WTC11 (cell line): ENCODE measurements around the gene OTUD6A. TPM values are rescaled to one million over a fixed set of nuclear protein-coding genes. Genes with fewer than 3 reads are reported as not detected.

Experiments used
- ATAC-seq: fragments of 200-7000 bp; cut with Tn5 transposase; 2 replicates; pipeline ENCODE4 v1.10.0; 2021; ENCODE audit warnings: mild to moderate bottlenecking, moderate library complexity
- CTCF ChIA-PET: fragments of 300-600 bp; sonication (Branson Sonifier 250); formaldehyde crosslinking; loops from one replicate; lab custom pipeline; 2021; ENCODE audit warnings: antibody characterized with exemption; lab: Charles Lee
- POLR2A ChIA-PET: fragments of 350-600 bp; sonication (Branson Sonifier 250); formaldehyde crosslinking; loops from one replicate; lab custom pipeline; 2021; ENCODE audit warnings: antibody characterized with exemption; lab: Charles Lee
- DNase-seq: peaks from one replicate; pipeline ENCODE4 v3.0.0; 2021; ENCODE audit warnings: low spot score
- H3K27ac Mint-ChIP-seq: 2 replicates; pipeline ENCODE4 v1.8.0; 2021; ENCODE audit warnings: mixed read lengths
- H3K27me3 Mint-ChIP-seq: 2 replicates; pipeline ENCODE4 v1.8.0; 2021; ENCODE audit warnings: low read depth, mild to moderate bottlenecking, moderate library complexity, mixed read lengths
- H3K36me3 Mint-ChIP-seq: 2 replicates; pipeline ENCODE4 v1.8.0; 2021; ENCODE audit warnings: mixed read lengths
- H3K4me1 Mint-ChIP-seq: 2 replicates; pipeline ENCODE4 v1.8.0; 2022; ENCODE audit warnings: mixed read lengths
- H3K4me3 Mint-ChIP-seq: 2 replicates; pipeline ENCODE4 v1.8.0; 2021; ENCODE audit warnings: mild to moderate bottlenecking, moderate library complexity, mixed read lengths
- H3K9me3 Mint-ChIP-seq: 2 replicates; pipeline ENCODE4 v1.8.0; 2021; ENCODE audit warnings: mixed read lengths
- CBFB ChIP-seq: sonication (generic); formaldehyde crosslinking; IDR thresholded peaks from 2 replicates; pipeline ENCODE4 v1.8.1; 2022; ENCODE audit warnings: mild to moderate bottlenecking, low read depth, missing genetic modification reagents
- GABPB1 ChIP-seq: sonication (generic); formaldehyde crosslinking; IDR thresholded peaks from 2 replicates; pipeline ENCODE4 v1.8.1; 2023; ENCODE audit warnings: mild to moderate bottlenecking, missing genetic modification reagents
- HMGA2 ChIP-seq: fragments of 250-450 bp; sonication (Bioruptor Pico); IDR thresholded peaks from 2 replicates; pipeline ENCODE4 v1.4.0; 2021; ENCODE audit warnings: mild to moderate bottlenecking, moderate library complexity
- MYBL2 ChIP-seq: sonication (generic); formaldehyde crosslinking; IDR thresholded peaks from 2 replicates; pipeline ENCODE4 v1.8.1; 2023; ENCODE audit warnings: mild to moderate bottlenecking, moderate library complexity, missing genetic modification reagents
- PRRX2 ChIP-seq: fragments of 250-450 bp; sonication (Bioruptor Pico); IDR thresholded peaks from 2 replicates; pipeline ENCODE4 v1.8.0; 2021; ENCODE audit warnings: mild to moderate bottlenecking
- RELA ChIP-seq: sonication (generic); formaldehyde crosslinking; IDR thresholded peaks from 2 replicates; pipeline ENCODE4 v1.8.1; 2022; ENCODE audit warnings: missing genetic modification reagents, mild to moderate bottlenecking, borderline replicate concordance
- TEAD4 ChIP-seq: sonication (generic); formaldehyde crosslinking; IDR thresholded peaks from 2 replicates; pipeline ENCODE4 v1.8.0; 2022; ENCODE audit warnings: mild to moderate bottlenecking, missing genetic modification reagents
- TP53 ChIP-seq: sonication (generic); formaldehyde crosslinking; IDR thresholded peaks from 2 replicates; pipeline ENCODE4 v1.8.1; 2023; ENCODE audit warnings: mild to moderate bottlenecking, missing genetic modification reagents
- ZNF138 ChIP-seq: sonication (generic); formaldehyde crosslinking; conservative IDR thresholded peaks from 2 replicates; pipeline ENCODE4 v1.8.1; 2022; ENCODE audit warnings: mild to moderate bottlenecking, moderate library complexity, missing genetic modification reagents
- total RNA-seq: library from RNA; stranded (reverse); gene quantifications from 3 replicates; pipeline ENCODE4 v1.2.3, GENCODE V29; 2021
- TF ChIP-seq, protein P1 (sequence below): fragments of 250-450 bp; sonication (Bioruptor Pico); conservative IDR thresholded peaks from 2 replicates; pipeline ENCODE4 v1.9.0; 2021; ENCODE audit warnings: mild to moderate bottlenecking
- TF ChIP-seq, protein P2 (sequence below): fragments of 200-600 bp; IDR thresholded peaks from 2 replicates; pipeline ENCODE4 v1.8.0; 2022; ENCODE audit warnings: antibody characterized with exemption
- TF ChIP-seq, protein P3 (sequence below): sonication (generic); formaldehyde crosslinking; IDR thresholded peaks from 2 replicates; pipeline ENCODE4 v1.8.1; 2022; ENCODE audit warnings: low read depth, missing genetic modification reagents, borderline replicate concordance
- TF ChIP-seq, protein P4 (sequence below): sonication (generic); formaldehyde crosslinking; IDR thresholded peaks from 2 replicates; pipeline ENCODE4 v1.8.1; 2023; ENCODE audit warnings: mild to moderate bottlenecking, missing genetic modification reagents, moderate library complexity
- TF ChIP-seq, protein P5 (sequence below): fragments of 250-450 bp; sonication (Bioruptor Pico); IDR thresholded peaks from 2 replicates; pipeline ENCODE4 v1.8.0; 2021; ENCODE audit warnings: mild to moderate bottlenecking
- TF ChIP-seq, protein P6 (sequence below): fragments of 250-450 bp; sonication (Bioruptor Pico); IDR thresholded peaks from 2 replicates; pipeline ENCODE4 v2.1.2; 2022; ENCODE audit warnings: mild to moderate bottlenecking, moderate library complexity

OTUD6A gene
- total RNA-seq, 1 experiment from 2014 or later: 0.13 TPM

DNA sequence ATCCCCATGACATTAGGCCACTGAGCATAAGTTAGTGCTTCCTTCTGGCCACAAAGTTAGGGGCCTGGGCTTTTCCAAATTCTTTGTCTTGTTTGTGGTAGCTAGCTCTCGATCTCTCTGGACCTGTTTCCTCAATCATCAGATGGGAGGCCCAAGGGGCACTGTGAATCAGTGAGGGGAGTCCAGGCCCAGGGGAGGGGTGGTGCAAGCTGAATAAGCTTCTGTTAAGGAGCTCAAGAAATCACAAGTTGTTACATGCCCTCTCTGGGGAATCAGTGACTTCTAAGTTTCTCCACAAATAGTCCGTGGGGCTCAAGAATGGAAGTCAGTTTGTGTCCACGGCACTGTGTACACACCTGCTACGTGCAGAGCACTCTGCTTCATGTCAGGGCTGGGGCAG is 27.6 kb upstream of the OTUD6A start:
- no peak overlapping the region for H3K27ac Mint-ChIP-seq
- CTCF ChIA-PET: interaction anchor here (0.9 to 3.5 kb wide), 2 partner anchors 62 to 99 kb away, joined by 4 to 61 read pairs; partner anchors contain the start of gene IGBP1

DNA sequence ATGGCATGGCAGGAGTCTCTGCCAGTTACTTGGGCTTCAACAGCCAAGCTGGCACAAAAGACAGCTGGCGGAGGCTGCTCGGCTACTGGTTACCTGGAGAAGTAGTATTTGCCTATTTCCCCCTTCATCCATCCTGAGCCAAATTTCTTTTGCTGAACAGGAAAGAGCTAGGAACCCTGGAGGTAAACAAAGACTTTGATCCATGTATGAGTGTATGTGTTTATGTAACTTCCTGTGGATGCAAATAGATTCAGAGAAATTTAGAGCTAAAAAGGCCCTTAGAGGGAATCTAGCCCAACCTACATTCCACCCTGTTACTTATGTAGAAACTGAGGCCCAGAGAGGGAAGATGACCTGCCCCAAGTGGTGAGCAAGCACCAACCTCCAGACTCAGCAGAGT is 23.7 kb upstream of the OTUD6A start:
- H3K27me3 Mint-ChIP-seq: no peaks in the 10 kb centered on the region; the same call in 1 of the 2 replicates
- ChIA-PET POLR2A (no interaction called here), CTCF (interaction anchor here (3.0 kb wide), 1 partner anchor 59 kb away, joined by 15 read pairs; no protein-coding TSS in a partner anchor)
- H3K9me3 Mint-ChIP-seq: no peaks in the 10 kb centered on the region
- H3K4me3 Mint-ChIP-seq: no peak overlapping the region
- no peak overlapping the region for H3K27ac Mint-ChIP-seq
- H3K36me3 Mint-ChIP-seq: no peaks in the 10 kb centered on the region
- peaks cover 8% of the 10 kb centered on the region for H3K4me1 Mint-ChIP-seq
- DNase-seq (no peak), ATAC-seq (no peak)
- TF ChIP-seq, protein P1, sequence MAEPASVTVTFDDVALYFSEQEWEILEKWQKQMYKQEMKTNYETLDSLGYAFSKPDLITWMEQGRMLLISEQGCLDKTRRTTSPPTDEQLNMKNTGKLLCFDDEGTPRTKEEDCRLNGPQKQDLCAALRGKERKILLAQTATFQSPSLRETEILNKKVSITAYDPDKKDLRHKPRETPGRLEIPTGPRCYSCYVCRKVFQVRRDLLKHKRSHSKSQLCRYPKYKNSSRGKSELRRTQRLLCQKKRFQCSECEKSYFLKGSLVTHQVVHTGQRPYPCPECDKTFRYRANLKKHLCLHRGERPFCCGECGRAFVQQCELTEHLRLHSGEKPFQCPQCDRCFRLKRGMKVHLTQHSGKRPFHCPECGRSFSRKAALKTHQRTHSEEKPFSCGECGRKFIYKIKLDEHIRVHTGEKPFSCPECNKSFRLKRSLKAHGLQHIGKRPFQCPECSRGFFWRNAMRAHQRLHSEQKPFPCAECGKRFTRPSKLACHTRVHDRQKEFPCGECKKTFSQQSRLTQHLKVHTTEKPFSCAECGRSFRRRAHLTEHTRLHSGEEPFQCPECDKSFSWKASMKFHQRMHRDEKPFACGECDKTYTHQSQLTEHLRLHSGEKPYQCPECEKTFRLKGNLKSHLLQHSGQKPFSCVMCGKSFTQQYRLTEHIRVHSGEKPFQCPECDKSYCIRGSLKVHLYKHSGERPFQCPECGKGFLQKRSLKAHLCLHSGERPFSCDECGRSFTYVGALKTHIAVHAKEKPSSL: no peak
- TF ChIP-seq PRRX2 (no peak), TEAD4 (no peak), HMGA2 (CRISPR knock-in tag) (no peak), TP53 (CRISPR knock-in tag) (no peak), CBFB (CRISPR knock-in tag) (no peak)
- TF ChIP-seq, protein P2, sequence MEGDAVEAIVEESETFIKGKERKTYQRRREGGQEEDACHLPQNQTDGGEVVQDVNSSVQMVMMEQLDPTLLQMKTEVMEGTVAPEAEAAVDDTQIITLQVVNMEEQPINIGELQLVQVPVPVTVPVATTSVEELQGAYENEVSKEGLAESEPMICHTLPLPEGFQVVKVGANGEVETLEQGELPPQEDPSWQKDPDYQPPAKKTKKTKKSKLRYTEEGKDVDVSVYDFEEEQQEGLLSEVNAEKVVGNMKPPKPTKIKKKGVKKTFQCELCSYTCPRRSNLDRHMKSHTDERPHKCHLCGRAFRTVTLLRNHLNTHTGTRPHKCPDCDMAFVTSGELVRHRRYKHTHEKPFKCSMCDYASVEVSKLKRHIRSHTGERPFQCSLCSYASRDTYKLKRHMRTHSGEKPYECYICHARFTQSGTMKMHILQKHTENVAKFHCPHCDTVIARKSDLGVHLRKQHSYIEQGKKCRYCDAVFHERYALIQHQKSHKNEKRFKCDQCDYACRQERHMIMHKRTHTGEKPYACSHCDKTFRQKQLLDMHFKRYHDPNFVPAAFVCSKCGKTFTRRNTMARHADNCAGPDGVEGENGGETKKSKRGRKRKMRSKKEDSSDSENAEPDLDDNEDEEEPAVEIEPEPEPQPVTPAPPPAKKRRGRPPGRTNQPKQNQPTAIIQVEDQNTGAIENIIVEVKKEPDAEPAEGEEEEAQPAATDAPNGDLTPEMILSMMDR: no peak
- TF ChIP-seq, protein P3, sequence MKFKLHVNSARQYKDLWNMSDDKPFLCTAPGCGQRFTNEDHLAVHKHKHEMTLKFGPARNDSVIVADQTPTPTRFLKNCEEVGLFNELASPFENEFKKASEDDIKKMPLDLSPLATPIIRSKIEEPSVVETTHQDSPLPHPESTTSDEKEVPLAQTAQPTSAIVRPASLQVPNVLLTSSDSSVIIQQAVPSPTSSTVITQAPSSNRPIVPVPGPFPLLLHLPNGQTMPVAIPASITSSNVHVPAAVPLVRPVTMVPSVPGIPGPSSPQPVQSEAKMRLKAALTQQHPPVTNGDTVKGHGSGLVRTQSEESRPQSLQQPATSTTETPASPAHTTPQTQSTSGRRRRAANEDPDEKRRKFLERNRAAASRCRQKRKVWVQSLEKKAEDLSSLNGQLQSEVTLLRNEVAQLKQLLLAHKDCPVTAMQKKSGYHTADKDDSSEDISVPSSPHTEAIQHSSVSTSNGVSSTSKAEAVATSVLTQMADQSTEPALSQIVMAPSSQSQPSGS (CRISPR knock-in tag): no peak

More for the DNA sequence above, 27.6 kb upstream of the OTUD6A start:
- no peaks in the 10 kb centered on the region; the same call in 1 of the 2 replicates for H3K27me3 Mint-ChIP-seq
- DNase-seq (no peak), ATAC-seq (no peak)
- H3K9me3 Mint-ChIP-seq: no peaks in the 10 kb centered on the region
- POLR2A ChIA-PET: no interaction called here
- no peak overlapping the region for H3K4me3 Mint-ChIP-seq
- H3K36me3 Mint-ChIP-seq: no peaks in the 10 kb centered on the region
- no peak for TF ChIP-seq GABPB1 (CRISPR knock-in tag)
- TF ChIP-seq, protein P4, sequence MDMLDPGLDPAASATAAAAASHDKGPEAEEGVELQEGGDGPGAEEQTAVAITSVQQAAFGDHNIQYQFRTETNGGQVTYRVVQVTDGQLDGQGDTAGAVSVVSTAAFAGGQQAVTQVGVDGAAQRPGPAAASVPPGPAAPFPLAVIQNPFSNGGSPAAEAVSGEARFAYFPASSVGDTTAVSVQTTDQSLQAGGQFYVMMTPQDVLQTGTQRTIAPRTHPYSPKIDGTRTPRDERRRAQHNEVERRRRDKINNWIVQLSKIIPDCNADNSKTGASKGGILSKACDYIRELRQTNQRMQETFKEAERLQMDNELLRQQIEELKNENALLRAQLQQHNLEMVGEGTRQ (CRISPR knock-in tag): no peak
- TF ChIP-seq ZNF138 (CRISPR knock-in tag): no peak
- TF ChIP-seq, protein P5, sequence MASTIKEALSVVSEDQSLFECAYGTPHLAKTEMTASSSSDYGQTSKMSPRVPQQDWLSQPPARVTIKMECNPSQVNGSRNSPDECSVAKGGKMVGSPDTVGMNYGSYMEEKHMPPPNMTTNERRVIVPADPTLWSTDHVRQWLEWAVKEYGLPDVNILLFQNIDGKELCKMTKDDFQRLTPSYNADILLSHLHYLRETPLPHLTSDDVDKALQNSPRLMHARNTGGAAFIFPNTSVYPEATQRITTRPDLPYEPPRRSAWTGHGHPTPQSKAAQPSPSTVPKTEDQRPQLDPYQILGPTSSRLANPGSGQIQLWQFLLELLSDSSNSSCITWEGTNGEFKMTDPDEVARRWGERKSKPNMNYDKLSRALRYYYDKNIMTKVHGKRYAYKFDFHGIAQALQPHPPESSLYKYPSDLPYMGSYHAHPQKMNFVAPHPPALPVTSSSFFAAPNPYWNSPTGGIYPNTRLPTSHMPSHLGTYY (CRISPR knock-in tag): no peak
- no peak for TF ChIP-seq PRRX2
- TF ChIP-seq TP53 (CRISPR knock-in tag): no peak
- TF ChIP-seq MYBL2 (CRISPR knock-in tag): no peak
- TF ChIP-seq, protein P6, sequence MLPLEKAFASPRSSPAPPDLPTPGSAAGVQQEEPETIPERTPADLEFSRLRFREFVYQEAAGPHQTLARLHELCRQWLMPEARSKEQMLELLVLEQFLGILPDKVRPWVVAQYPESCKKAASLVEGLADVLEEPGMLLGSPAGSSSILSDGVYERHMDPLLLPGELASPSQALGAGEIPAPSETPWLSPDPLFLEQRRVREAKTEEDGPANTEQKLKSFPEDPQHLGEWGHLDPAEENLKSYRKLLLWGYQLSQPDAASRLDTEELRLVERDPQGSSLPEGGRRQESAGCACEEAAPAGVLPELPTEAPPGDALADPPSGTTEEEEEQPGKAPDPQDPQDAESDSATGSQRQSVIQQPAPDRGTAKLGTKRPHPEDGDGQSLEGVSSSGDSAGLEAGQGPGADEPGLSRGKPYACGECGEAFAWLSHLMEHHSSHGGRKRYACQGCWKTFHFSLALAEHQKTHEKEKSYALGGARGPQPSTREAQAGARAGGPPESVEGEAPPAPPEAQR: no peak
- no peak for TF ChIP-seq RELA (CRISPR knock-in tag)
- H3K4me1 Mint-ChIP-seq: peaks cover 11% of the 10 kb centered on the region
